Body of pancreas (tissue), 4 donors: ENCODE data around the gene IL11. TPM values are rescaled to one million over a fixed set of nuclear protein-coding genes. Genes with fewer than 3 reads are reported as not detected.
A peak's percentile ranks its signal among the peaks of the same experiment; 100 is the strongest.
"Not testable (repeated sequence)": the region's sequence is repeated elsewhere in the genome, so short reads cannot be mapped to it uniquely, and the experiment has no call there.

Source experiments
- ATAC-seq: fragments of 150-250 bp; one replicate; pipeline ENCODE4 v1.9.1; 2016
- DNase-seq, 4 donors: peaks; one replicate each; pipeline ENCODE4 v3.0.0-alpha.2; 2019
- H3K27ac ChIP-seq, 4 donors: fragments of 200-600 bp; sonication (generic); 1 replicate in 3 of 4; 2 replicates in 1 of 4; pipeline versions ENCODE4 v1.5.1 to v1.6.1; 2016 to 2019; ENCODE audit warnings: mild to moderate bottlenecking in 1 of 4, mixed read lengths in 1 of 4, moderate library complexity in 1 of 4
- H3K27me3 ChIP-seq, 2 donors: fragments of 200-600 bp; sonication (generic); one replicate each; pipeline ENCODE4 v1.6.0; 2016; ENCODE audit warnings: mild to moderate bottlenecking in 1 of 2
- H3K36me3 ChIP-seq, 2 donors: fragments of 200-600 bp; sonication (generic); replicated peaks in 1 of 2; 2 replicates each; pipeline ENCODE4 v1.5.1; 2016; ENCODE audit warnings: low read depth in 2 of 2; ENCODE audit not compliant: insufficient read depth in 1 of 2
- H3K4me1 ChIP-seq: fragments of 200-600 bp; sonication (generic); one replicate; pipeline ENCODE4 v1.6.0; 2016
- H3K4me3 ChIP-seq, 2 donors: fragments of 200-600 bp; sonication (generic); 1 replicate in 1 of 2; 2 replicates in 1 of 2; pipeline ENCODE4 v1.5.1; 2016 to 2019
- H3K9me3 ChIP-seq, 3 donors: fragments of 200-600 bp; sonication (generic); 1 replicate in 2 of 3; 2 replicates in 1 of 3; pipeline ENCODE4 v1.5.1; 2016
- CTCF ChIP-seq, 7 experiments: fragments of 450-650 bp in 4 of 7; fragments of 200-600 bp in 3 of 7; sonication (generic) in 3 of 7; IDR thresholded peaks; one replicate each; pipeline ENCODE4 v1.5.1; 2016 to 2019; ENCODE audit warnings: antibody characterized with exemption in 7 of 7
- POLR2A ChIP-seq, 3 donors: fragments of 450-650 bp; IDR thresholded peaks; one replicate each; pipeline ENCODE4 v1.6.1; 2016; ENCODE audit warnings: antibody characterized with exemption in 3 of 3, mild to moderate bottlenecking in 2 of 3
- WGBS, 2 donors: methylation state at CpG; one replicate each; pipeline ENCODE4 v1.1.5; 2017; 5-methylcytosine and 5-hydroxymethylcytosine counted together
- intact Hi-C: fragments of 100-400 bp; cut with DNase I; formaldehyde crosslinking; loops from one replicate; pipeline ENCODE4 v1.15.1; 2023
- total RNA-seq, 2 donors: library from RNA; depleted of rRNA; stranded (reverse); fragments of >200 nt; gene quantifications; one replicate each; pipeline ENCODE4 v1.1.0, GENCODE V29; 2016

Gene IL11
- total RNA-seq, 2 donors from 2014 or later: not detected

- Histone ChIP-seq H3K36me3 (peaks cover 0 to 2% of the 10 kb centered on the region in 2 donors), H3K4me1 (peaks cover 13% of the 10 kb centered on the region), H3K27ac (peak overlapping the region; percentile 93 to 100 (median 98)), H3K27me3 (no peaks in the 10 kb centered on the region), H3K9me3 (no peaks in the 10 kb centered on the region), H3K4me3 (peak overlapping the region; percentile 69 to 76)
- 16 to 17% methylated on average over 6 to 35 of the region's 35 CpGs for WGBS, 2 donors
- TF ChIP-seq CTCF (IDR thresholded peaks at IDR 0.05) (no peak), POLR2A (IDR thresholded peaks at IDR 0.05) (no peak)
- intact Hi-C loops: no loop called here
- DNase-seq: peak in 3 of 4 donors; percentile 27 to 42 (median 36)
- ATAC-seq: peak; percentile 8
Measured at GRCh38 chr19:55406826-55407549, 36.7 kb upstream of the IL11 start.

DNA sequence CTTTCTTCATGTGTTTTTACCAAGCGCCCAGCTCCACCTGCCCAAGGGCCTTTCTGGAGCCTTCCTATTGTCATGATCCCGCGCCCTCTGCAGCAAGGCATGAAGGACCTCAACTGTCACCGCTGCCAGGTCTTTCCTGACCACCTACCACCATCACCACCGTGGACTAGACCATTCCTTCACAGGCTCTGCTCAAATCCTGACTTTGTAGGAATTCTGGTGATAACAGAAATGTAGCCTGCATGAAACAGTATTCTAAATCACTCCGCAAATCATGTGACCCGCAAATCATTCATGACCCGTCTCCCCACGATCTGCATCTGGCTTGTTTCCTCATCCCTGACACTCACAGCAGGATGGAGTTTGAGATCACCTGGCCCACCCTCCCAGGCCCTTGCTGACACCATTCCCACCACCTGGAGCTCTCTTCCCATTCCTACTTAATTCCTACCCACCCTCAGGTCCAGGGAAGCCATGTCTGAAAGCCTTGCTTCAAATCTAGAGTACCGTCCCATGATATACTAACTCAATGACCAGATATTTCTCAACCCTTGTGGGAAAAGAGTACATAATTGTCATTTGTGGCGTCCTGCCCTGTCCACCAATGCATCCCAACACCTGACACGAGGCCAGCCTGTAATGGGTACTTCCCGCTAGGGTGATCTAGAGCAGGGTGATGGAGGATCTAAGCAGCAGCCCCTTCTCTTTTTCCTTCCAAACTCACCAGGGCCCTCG, 36.0 kb upstream of the IL11 start:
- ATAC-seq (no peak), DNase-seq (no peak)
- H3K36me3 ChIP-seq: peaks cover 0 to 2% of the 10 kb centered on the region in 2 donors
- intact Hi-C loops: no loop called here
- 83 to 86% methylated on average over 13 to 14 of the region's 14 CpGs for WGBS, 2 donors
- H3K4me1 ChIP-seq: peaks cover 13% of the 10 kb centered on the region
- no peak overlapping the region for H3K4me3 ChIP-seq
- H3K9me3 ChIP-seq: no peaks in the 10 kb centered on the region
- TF ChIP-seq CTCF (IDR thresholded peaks at IDR 0.05): no peak
- no peaks in the 10 kb centered on the region for H3K27me3 ChIP-seq
- H3K27ac ChIP-seq: no peak overlapping the region

- no peak for ATAC-seq
- intact Hi-C loops: no loop called here
- no peak for TF ChIP-seq POLR2A (IDR thresholded peaks at IDR 0.05)
- TF ChIP-seq CTCF (IDR thresholded peaks at IDR 0.05): no peak
- H3K9me3 ChIP-seq: no peaks in the 10 kb centered on the region
- H3K4me3 ChIP-seq: no peak overlapping the region
- peaks cover 13% of the 10 kb centered on the region for H3K4me1 ChIP-seq
- no peaks in the 10 kb centered on the region for H3K27me3 ChIP-seq
- 86 to 94% methylated on average over 5 of the region's 5 CpGs for WGBS, 2 donors
- H3K36me3 ChIP-seq: peaks cover 0 to 5% of the 10 kb centered on the region in 2 donors
- no peak for DNase-seq
- no peak overlapping the region for H3K27ac ChIP-seq
Measured at GRCh38 chr19:55405638-55406037, 35.4 kb upstream of the IL11 start.

DNA sequence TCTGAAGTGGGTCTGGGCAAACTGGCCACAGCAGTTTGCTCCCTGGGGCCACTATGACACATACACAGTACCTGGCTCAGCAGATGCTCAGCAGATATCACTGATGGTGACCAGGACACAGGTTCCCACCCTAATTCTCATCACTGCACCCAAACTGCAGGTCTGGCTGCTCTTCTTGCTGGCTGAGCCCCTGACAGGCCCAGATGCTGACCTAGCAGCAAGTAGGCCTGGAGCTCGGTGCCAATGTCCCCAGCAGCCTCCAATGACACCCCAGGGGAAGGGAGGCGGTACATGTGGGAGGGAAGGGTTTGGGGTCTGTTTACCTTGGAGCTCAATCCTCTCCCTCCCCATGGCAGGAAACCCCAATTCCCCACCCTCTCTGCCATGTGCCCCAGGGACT, 32.2 kb upstream of the IL11 start:
- H3K4me3 ChIP-seq: no peak overlapping the region
- no peaks in the 10 kb centered on the region for H3K27me3 ChIP-seq
- peaks cover 7% of the 10 kb centered on the region for H3K4me1 ChIP-seq
- no peak for TF ChIP-seq POLR2A (IDR thresholded peaks at IDR 0.05)
- no peak for TF ChIP-seq CTCF (IDR thresholded peaks at IDR 0.05)
- DNase-seq (no peak), ATAC-seq (no peak)
- intact Hi-C loops: no loop called here
- H3K9me3 ChIP-seq: no peaks in the 10 kb centered on the region
- 97% methylated on average over 2 of the region's 2 CpGs; no CpG with 5 or more reads in 1 of the 2 donors for WGBS, 2 donors
- no peak overlapping the region for H3K27ac ChIP-seq
- H3K36me3 ChIP-seq: peaks cover 0 to 5% of the 10 kb centered on the region in 2 donors

GRCh38 chr19:55401390-55401789, 31.1 kb upstream of the IL11 start:
- H3K36me3 ChIP-seq, H3K27me3 ChIP-seq, intact Hi-C loops, ATAC-seq, H3K4me3 ChIP-seq, H3K27ac ChIP-seq, H3K9me3 ChIP-seq, DNase-seq, H3K4me1 ChIP-seq: not testable (repeated sequence)
- WGBS, 2 donors: no CpG with 5 or more reads among the region's 28 CpGs
